Thyroid gland (tissue), 4 donors: ENCODE measurements around the gene OXT.
"Not testable (repeated sequence)": the region's sequence is repeated elsewhere in the genome, so short reads cannot be mapped to it uniquely, and the experiment has no call there.

Experiments
- CTCF ChIP-seq, 6 experiments: fragments of 200-600 bp in 3 of 6; fragments of 450-650 bp in 3 of 6; sonication (generic) in 3 of 6; IDR thresholded peaks; one replicate each; pipeline ENCODE4 v1.5.1; 2016 to 2019; ENCODE audit warnings: antibody characterized with exemption in 6 of 6, mild to moderate bottlenecking in 2 of 6, inconsistent platforms in 1 of 6, moderate library complexity in 1 of 6
- POLR2A ChIP-seq, 2 donors: fragments of 450-650 bp; IDR thresholded peaks; one replicate each; pipeline ENCODE4 v1.6.1; 2017; ENCODE audit warnings: antibody characterized with exemption in 2 of 2, mild to moderate bottlenecking in 2 of 2, moderate library complexity in 1 of 2

- not testable (repeated sequence) for TF ChIP-seq CTCF, POLR2A (IDR thresholded peaks at IDR 0.05)
Measured at GRCh38 chr20:3075315-3075714, 3.9 kb downstream of the OXT start.
